B cell (primary cell): Measurements from ENCODE around the gene PEBP1.

Experiments
- EZH2 ChIP-seq: IDR thresholded peaks from 2 replicates; pipeline ENCODE4 v1.6.1; 2012; ENCODE audit warnings: borderline replicate concordance, low read depth, mild to moderate bottlenecking, moderate library complexity, low read length; ENCODE audit not compliant: insufficient read depth, poor library complexity, severe bottlenecking
- TF ChIP-seq, protein P1 (sequence below): fragments of 200-600 bp; IDR thresholded peaks from one replicate; pipeline ENCODE4 v1.8.0; 2022; ENCODE audit warnings: antibody characterized with exemption, mild to moderate bottlenecking

DNA sequence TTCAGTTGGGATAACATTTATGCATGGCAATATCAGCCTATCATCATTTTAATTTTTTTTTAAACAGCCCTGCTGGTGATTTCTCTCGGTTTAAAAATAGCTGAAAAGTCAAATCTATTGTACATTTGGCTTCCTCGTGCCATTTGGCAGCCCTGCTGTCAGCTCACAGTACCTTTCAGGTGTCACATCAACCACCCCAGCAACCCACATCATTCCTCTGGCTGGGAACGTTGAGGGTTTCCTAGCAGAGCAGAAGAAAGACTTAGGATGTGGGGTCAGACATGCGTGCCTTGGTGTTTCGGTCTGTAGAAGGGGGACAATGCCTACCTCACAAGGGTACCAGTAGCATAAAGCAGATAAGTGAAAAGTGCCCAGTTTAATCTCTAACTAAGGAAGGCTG, 15.8 kb downstream of the PEBP1 start:
- TF ChIP-seq, protein P1, sequence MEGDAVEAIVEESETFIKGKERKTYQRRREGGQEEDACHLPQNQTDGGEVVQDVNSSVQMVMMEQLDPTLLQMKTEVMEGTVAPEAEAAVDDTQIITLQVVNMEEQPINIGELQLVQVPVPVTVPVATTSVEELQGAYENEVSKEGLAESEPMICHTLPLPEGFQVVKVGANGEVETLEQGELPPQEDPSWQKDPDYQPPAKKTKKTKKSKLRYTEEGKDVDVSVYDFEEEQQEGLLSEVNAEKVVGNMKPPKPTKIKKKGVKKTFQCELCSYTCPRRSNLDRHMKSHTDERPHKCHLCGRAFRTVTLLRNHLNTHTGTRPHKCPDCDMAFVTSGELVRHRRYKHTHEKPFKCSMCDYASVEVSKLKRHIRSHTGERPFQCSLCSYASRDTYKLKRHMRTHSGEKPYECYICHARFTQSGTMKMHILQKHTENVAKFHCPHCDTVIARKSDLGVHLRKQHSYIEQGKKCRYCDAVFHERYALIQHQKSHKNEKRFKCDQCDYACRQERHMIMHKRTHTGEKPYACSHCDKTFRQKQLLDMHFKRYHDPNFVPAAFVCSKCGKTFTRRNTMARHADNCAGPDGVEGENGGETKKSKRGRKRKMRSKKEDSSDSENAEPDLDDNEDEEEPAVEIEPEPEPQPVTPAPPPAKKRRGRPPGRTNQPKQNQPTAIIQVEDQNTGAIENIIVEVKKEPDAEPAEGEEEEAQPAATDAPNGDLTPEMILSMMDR, result no peak
- no peak for TF ChIP-seq EZH2
